Endometrial microvascular endothelial cells (primary cell): ENCODE data around the gene ARHGAP25. TPM values are rescaled to one million over a fixed set of nuclear protein-coding genes. Genes with fewer than 3 reads are reported as not detected.

Experiments used
- in situ Hi-C: cut with HindIII; loops from 2 replicates; pipeline ENCODE4 v1.10.0; 2017; ENCODE audit warnings: low sequenced_read_pairs, low pct_unique_long_range_greater_than_20kb; ENCODE audit errors: inconsistent ontology term
- total RNA-seq: library from RNA; depleted of rRNA; stranded (reverse); fragments of >200 nt; gene quantifications from one replicate; pipeline ENCODE4 v1.2.3, GENCODE V29; 2015; ENCODE audit errors: inconsistent ontology term

The ARHGAP25 gene
- total RNA-seq, 1 donor from 2014 or later, result 20.5 TPM

GRCh38 chr2:68715353-68716041, 19.1 kb upstream of the ARHGAP25 start:
- in situ Hi-C loops, result no loop called here

DNA sequence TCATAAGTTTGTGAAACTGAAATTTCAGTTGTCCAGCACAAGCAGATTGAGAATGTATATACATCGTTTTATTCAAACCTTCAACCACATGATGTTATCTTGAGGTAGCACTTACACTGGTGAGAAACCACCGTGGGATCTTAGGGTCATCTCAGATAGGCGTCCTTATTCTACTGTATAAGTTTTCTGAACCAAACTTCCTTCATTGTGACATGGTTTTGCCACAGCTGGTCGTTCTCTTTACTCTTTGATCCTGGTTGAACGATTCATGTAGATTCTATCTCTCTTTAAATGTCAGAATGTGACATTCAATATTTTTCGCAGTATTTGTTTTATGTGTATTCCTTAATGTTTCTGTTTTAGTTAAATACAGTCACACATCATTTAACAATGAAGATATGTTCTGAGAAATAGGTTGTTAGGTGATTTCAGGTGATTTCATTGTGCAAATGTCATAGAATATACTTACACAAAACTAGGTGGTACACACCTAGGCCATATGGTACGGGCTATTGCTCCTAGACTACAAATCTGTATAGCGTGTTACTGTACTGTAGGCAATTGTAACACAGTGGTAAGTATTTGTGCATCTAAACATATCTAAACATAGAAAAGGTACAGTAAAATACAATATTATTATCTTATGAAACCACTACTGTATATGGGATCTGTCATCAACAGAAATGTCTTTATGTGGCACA, 17.9 kb upstream of the ARHGAP25 start:
- in situ Hi-C loops, result no loop called here

- in situ Hi-C loops, result no loop called here
Observed at GRCh38 chr2:68717305-68717661, 17.3 kb upstream of the ARHGAP25 start.

DNA sequence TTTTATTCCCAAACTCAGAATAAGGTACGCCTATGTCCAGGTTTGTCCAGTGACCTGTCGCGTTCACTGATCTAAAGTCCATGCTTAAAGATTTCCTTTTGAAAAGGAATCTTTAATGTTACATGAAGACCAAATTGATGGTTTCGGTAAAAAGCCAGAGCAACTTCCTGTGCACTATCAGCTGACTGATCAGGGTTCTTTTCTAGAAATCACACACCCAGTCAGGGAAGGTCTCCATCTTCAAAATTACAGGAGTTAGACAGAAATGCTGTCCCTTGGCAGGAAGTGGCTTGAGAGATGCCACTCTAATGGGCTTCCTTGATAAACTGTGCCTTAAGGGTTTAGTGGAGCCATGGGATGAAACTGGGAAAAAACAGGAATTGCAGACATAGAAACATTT, 14.7 kb upstream of the ARHGAP25 start:
- in situ Hi-C loops, result no loop called here

DNA sequence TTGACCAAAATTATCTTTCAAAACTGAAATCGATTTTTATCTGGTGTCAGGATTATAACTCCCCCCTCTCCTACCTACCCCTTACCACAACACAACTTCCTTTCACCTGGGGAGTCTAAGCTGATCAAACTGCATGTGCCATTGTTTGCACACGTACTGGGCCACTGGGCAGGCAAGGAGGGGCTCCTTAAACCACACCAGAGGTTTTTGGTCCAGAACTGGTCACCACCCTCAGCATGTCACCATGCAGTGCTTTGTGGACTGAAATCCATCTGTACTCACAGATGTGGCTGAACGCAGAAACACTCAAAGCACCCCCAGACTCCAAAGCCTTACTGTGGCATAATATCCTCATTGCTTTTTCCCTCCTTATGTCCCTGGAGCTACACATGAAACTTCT, 13.9 kb upstream of the ARHGAP25 start:
- in situ Hi-C loops, result no loop called here

- in situ Hi-C loops, result no loop called here
Observed at GRCh38 chr2:68721482-68722101, 13.0 kb upstream of the ARHGAP25 start.

DNA sequence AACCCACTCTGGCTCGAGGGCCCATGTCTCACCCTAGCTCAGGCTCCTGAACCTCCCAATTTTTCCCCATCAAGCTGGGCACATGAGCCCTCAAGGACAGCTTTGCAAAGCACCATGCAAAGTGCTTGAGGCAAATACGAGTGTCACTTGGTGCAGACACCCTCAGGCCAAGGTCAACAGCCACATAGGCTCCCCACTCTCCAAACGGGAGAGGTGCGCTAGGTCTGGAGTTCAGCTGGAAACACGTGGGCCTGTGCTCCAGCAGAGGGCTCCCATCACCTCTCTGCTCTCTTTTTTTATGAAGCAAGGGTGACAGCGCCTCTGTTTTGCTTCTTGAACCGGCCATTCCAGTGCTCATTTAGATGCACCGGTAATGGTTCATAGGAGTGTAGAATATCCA, 11.9 kb upstream of the ARHGAP25 start:
- in situ Hi-C loops, result no loop called here

- in situ Hi-C loops, result no loop called here
Observed at GRCh38 chr2:68723181-68723580, 11.4 kb upstream of the ARHGAP25 start.

- in situ Hi-C loops, result no loop called here
Observed at GRCh38 chr2:68726100-68726499, 8.5 kb upstream of the ARHGAP25 start.

DNA sequence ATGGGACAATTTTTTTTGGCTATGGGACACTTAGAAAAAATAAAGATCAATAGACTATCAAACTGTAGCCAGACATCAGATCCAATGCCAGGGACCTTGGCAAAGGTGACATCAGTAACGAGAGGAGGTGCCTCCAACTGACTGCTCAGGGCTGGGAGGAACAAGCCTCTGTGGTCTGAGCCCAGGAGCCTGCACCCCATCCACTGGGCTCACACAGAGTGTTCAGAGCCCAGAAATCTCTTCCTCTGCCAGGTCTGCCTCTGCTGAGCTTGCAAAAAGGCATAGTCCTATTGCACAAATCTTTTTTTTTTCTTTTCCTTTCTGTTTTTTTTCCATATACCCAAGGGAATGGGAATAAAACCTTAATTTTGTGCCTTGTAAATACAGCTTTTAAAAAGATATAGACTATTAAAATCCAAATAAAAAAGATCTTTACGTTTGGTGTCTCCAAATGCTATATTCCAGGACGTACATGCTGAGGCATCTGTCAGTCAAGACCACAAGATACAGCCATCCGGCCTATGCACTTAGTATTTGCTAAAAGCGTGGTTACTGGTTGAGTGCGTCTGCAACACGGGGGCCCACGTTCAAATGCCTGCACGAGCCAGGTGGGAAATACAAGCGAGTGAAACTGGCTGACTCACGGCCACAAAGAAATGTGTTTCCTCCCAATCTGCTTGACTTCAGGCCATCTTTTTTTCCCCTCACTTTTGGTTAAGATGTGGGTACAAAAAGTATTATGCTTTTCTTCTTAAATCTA, 7.8 kb upstream of the ARHGAP25 start:
- in situ Hi-C loops, result no loop called here

GRCh38 chr2:68727683-68728375, 6.8 kb upstream of the ARHGAP25 start:
- in situ Hi-C loops, result no loop called here

DNA sequence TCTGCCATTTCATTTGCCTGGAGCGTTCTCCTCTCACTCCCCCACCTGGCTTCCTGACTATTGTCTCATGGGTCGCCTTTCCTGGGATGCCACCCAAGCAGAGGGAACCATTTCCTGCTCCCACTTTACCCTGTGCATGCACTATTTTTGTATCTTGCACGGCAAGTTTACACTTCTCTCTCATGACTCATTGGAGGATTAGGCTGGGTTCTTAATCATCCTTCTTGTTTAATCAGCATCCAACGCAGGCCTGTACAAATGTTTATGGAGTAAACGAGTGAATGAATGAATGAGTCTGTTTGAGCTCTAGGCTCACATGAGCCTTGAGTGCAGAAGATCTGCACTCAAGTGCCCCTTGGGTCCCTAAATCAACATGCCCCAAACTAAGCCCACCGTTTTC, 3.8 kb upstream of the ARHGAP25 start:
- in situ Hi-C loops, result no loop called here

GRCh38 chr2:68732036-68732932, 2.3 kb upstream of the ARHGAP25 start:
- in situ Hi-C loops, result no loop called here

DNA sequence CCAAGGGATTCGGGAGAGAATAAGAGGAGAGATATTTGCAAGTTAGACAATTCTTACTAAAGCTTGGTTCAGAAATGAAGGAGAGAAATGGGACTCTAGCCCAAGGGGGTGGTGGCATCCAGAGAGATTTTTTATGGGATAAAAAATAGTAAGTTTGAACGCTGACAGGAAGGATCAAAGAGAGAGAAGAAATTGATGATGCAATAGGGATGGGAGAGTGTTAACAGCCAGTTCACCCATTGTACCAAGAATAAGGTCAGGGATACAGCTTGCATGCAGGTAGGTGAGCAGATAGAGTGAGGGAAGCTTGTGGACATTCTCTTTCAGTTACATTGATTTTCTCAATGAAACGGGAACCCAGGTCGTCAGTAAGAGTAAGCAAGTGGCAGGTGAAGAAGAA, 1.2 kb upstream of the ARHGAP25 start:
- in situ Hi-C loops, result no loop called here

DNA sequence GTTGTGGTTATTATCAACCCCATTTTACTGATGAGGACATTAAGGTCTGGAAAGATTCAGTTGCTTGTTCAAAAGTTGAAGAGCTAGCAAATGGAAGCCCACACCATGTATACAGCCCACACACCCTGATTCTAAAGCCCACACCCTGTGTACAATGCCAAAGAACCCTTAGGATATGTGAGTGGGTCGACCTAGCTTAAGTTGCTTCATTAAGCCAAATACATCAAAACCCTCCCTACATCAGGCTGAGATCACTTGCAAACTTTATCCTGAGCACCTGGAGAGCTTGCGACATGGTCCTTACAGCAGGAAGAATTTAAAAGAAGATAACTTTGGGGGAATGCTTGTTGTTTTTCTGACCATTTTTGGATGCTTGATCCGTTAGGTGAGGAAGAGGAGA, 435 bp upstream of the ARHGAP25 start:
- in situ Hi-C loops, result no loop called here

DNA sequence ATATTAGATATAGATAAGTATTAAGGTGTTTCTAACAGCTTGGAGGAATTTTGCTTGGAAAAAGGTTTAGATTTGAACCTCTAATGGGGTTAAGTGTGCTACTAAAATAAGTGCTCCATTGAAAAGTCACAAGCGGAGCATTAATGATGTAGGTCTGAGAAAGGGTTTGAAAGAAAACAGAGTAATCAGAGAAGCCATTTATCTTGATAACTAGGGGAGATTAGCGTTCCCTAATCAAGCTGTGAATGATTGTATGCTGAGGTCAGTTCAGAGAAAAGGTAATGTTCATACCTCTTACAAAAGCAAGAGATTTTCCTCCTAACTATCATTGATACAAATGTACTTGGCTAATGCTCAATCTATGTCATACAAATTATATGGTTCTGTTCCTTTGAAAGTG, 1.5 kb downstream of the ARHGAP25 start:
- in situ Hi-C loops, result no loop called here

GRCh38 chr2:68737711-68738110, 3.1 kb downstream of the ARHGAP25 start:
- in situ Hi-C loops, result no loop called here

DNA sequence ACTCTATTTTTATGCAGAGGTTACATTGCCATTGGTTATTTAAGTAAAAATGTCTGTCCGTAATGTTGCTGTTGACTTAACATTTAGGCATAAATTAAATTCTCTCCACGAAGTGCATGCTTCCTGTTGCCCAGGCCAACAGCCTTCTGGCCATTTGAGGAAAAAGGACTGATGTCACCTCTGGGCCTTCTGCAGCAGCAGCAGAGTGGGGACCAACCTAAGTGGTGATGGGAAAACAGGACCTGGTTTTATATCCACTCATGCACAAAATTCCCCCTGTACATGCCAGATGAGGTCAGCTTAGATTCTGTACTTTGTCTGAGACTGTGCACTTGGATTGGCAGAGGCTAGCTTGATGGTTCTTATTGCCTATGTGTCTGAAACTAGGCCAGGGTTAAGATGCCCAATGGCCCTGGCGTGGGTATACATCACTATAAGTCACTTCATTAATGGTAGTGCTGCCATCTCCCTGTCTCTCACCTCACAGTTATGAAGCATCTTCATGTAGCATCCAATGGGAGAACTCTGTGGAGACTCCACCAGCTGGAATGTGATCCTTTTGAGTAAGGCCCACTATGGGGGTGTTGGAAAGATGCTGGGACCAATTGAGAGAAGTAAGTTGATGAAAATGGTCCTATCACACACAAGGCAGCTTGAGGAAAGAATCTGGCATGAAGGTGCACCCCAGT, 4.4 kb downstream of the ARHGAP25 start:
- in situ Hi-C loops, result no loop called here
